GM12872 (cell line): ENCODE data around the gene NLRC5.

Source experiments
- TF ChIP-seq, protein P1 (sequence below): IDR thresholded peaks from 3 replicates; pipeline ENCODE4 v1.5.1; 2011; ENCODE audit warnings: low read depth, mild to moderate bottlenecking, low read length, moderate library complexity; ENCODE audit not compliant: insufficient read depth

The NLRC5 gene

DNA sequence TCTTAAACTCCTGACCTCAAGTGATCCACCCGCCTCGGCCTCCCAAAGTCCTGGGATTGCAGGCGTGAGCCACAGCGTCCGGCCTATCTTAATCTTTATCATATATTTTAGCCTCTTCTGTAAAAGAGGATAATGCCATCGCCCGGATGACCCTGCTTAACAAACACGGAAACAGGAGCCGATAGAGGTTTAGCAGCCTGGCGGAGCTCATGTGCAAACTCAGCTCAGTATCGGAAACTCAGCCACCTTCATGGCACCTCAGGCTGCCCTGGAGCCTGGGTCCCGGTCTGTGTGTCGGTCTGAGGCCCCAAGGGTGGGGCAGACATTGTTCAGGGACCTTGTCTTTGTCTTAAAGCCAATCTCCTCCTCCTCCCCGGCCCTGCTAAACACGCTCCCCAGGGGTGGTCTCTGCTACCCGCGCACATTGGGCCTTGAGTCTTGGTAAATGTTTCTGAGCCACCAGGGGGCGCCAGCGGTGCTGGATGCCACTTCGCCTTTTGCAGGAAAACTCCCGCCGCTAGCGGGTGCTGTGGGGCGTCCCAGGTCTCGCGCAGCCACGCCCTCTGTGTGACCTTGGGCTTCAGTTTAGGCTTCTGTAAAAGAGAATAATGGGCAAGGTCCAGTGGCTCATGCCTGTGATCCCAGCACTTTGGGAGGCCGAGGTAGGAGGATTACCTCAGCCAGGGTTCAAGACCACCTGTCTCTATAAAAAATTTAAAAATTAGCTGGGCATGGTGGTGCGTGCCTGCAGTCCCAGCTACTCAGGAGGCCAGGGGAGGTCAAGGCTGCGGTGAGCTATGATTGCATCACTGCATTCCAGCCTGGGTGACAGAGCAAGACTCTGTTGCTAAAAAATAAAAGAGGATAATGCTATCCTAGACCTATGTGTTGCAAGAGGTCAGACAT, 24.9 kb upstream of the NLRC5 start:
- TF ChIP-seq, protein P1, sequence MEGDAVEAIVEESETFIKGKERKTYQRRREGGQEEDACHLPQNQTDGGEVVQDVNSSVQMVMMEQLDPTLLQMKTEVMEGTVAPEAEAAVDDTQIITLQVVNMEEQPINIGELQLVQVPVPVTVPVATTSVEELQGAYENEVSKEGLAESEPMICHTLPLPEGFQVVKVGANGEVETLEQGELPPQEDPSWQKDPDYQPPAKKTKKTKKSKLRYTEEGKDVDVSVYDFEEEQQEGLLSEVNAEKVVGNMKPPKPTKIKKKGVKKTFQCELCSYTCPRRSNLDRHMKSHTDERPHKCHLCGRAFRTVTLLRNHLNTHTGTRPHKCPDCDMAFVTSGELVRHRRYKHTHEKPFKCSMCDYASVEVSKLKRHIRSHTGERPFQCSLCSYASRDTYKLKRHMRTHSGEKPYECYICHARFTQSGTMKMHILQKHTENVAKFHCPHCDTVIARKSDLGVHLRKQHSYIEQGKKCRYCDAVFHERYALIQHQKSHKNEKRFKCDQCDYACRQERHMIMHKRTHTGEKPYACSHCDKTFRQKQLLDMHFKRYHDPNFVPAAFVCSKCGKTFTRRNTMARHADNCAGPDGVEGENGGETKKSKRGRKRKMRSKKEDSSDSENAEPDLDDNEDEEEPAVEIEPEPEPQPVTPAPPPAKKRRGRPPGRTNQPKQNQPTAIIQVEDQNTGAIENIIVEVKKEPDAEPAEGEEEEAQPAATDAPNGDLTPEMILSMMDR: peak; percentile 99

GRCh38 chr16:56965149-56966092, 23.9 kb upstream of the NLRC5 start:
- TF ChIP-seq, protein P1: no peak

- TF ChIP-seq, protein P1: no peak
Observed at GRCh38 chr16:56966093-56966475, 23.3 kb upstream of the NLRC5 start.

GRCh38 chr16:56967733-56968132, 21.6 kb upstream of the NLRC5 start:
- TF ChIP-seq, protein P1: no peak

DNA sequence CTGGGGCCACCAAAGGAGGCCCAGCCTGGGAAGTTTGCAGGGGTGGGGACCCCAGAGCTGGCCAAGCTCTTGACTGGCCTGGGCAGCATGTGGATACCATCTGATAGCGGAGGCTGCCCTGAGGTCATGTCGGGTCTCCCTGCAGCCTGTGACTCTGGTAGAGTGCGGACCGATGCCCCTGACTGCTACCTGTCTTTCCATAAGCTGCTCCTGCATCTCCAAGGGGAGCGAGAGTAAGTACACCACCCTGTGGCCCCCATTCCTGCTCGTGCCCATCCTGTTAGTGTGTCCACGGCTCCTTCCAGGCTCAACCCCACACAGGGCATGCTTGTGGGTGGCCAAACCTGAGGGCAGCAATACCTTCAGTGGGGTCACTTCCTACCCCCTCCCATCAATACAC, 19.6 kb upstream of the NLRC5 start:
- TF ChIP-seq, protein P1: no peak

DNA sequence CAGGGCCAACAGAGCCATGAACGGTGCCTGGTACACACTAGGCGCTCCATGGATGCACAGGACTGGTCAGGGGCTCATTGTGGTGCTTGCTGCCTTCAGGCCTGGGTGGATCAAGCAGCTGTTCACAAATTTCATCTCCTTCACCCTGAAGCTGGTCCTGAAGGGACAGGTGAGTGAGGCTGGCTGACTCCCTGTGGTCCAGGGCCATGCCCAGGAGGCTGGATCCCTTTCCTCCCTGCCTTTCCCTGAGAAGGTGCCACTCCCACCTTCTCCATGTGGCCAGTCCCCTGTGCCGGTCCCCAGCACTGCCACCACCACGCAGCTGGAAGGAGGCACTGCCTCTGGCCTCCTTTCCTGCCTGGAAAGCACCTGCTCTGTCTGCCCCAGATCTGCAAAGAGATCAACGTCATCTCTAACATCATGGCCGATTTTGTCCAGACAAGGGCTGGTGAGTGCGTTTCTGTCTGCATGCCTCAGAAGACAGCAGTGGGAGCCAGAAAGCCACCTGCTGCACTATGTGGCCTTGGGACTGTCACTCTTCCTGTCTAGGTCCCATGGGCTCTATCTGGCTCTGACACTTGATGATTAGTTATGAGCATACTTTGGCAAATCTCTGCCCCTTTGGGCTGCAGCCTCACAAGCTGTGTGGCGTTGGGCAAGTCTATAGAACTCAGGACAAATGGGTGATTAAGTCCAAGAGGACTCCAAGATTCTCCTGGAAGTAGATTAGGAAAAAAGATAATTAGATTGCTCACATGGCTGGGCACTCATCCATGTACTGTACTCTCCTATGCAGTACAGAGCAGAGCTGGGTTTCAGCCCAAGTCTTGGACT, 18.2 kb upstream of the NLRC5 start:
- TF ChIP-seq, protein P1: no peak

GRCh38 chr16:56971768-56972043, 17.7 kb upstream of the NLRC5 start:
- TF ChIP-seq, protein P1: no peak
